CD4-positive, alpha-beta memory T cell (primary cell): ENCODE measurements around the gene OSMR. TPM values are rescaled to one million over a fixed set of nuclear protein-coding genes. Genes with fewer than 3 reads are reported as not detected.

Experiments used
- CTCF ChIA-PET: fragments of 350-600 bp; sonication (Branson Sonifier 250); formaldehyde crosslinking; loops from one replicate; lab custom pipeline; 2021; ENCODE audit warnings: inconsistent platforms; ENCODE audit not compliant: partially characterized antibody; lab: Charles Lee
- POLR2A ChIA-PET: fragments of 350-600 bp; sonication (Branson Sonifier 250); formaldehyde crosslinking; loops from one replicate; lab custom pipeline; 2021; ENCODE audit not compliant: partially characterized antibody; lab: Charles Lee
- DNase-seq, 5 donors: peaks; one replicate each; pipeline versions ENCODE4 v3.0.0 to v3.0.0-alpha.2; 2020 to 2022; ENCODE audit warnings: mixed read lengths in 1 of 5
- H3K27ac ChIP-seq: one replicate; pipeline ENCODE4 v1.7.0; 2013; ENCODE audit warnings: low read depth, low read length
- H3K27me3 ChIP-seq: 2 replicates; pipeline ENCODE4 v1.7.0; 2013; ENCODE audit warnings: mild to moderate bottlenecking, low read length, moderate library complexity; ENCODE audit not compliant: insufficient read depth
- H3K36me3 ChIP-seq: 2 replicates; pipeline ENCODE4 v1.7.0; 2013; ENCODE audit warnings: mild to moderate bottlenecking, low read length, moderate library complexity; ENCODE audit not compliant: insufficient read depth
- H3K4me1 ChIP-seq: 2 replicates; pipeline ENCODE4 v1.7.0; 2013; ENCODE audit warnings: mild to moderate bottlenecking, low read length, moderate library complexity; ENCODE audit not compliant: insufficient read depth
- H3K4me3 ChIP-seq, 2 donors: one replicate each; pipeline ENCODE4 v1.7.0; 2013; ENCODE audit warnings: low read length in 2 of 2, mild to moderate bottlenecking in 1 of 2
- H3K9me3 ChIP-seq, 2 donors: one replicate each; pipeline ENCODE4 v1.7.0; 2013; ENCODE audit warnings: low read length in 2 of 2, control low read depth in 1 of 2; ENCODE audit not compliant: control insufficient read depth in 1 of 2
- H3K27ac Mint-ChIP-seq, 7 donors: one replicate each; pipeline ENCODE4 v1.8.0; 2020 to 2021; ENCODE audit warnings: mixed read lengths in 7 of 7, mild to moderate bottlenecking in 6 of 7, inconsistent platforms in 3 of 7, moderate library complexity in 3 of 7
- H3K27me3 Mint-ChIP-seq, 2 donors: one replicate each; pipeline ENCODE4 v1.8.0; 2020 to 2021; ENCODE audit warnings: mixed read lengths in 2 of 2
- H3K36me3 Mint-ChIP-seq, 2 donors: one replicate each; pipeline ENCODE4 v1.8.0; 2020 to 2021; ENCODE audit warnings: mixed read lengths in 2 of 2, inconsistent platforms in 1 of 2, mild to moderate bottlenecking in 1 of 2
- H3K4me1 Mint-ChIP-seq, 4 donors: one replicate each; pipeline ENCODE4 v1.8.0; 2020 to 2021; ENCODE audit warnings: mixed read lengths in 4 of 4, mild to moderate bottlenecking in 1 of 4
- H3K4me3 Mint-ChIP-seq, 8 donors: one replicate each; pipeline ENCODE4 v1.8.0; 2020 to 2021; ENCODE audit warnings: mixed read lengths in 8 of 8, mild to moderate bottlenecking in 7 of 8, moderate library complexity in 6 of 8, inconsistent platforms in 3 of 8
- H3K9me3 Mint-ChIP-seq, 8 donors: one replicate each; pipeline ENCODE4 v1.8.0; 2020 to 2021; ENCODE audit warnings: mixed read lengths in 8 of 8, mild to moderate bottlenecking in 5 of 8, inconsistent platforms in 3 of 8, moderate library complexity in 1 of 8
- intact Hi-C: fragments of 100-400 bp; cut with micrococcal nuclease; formaldehyde crosslinking; loops from one replicate; pipeline ENCODE4 v1.15.1; 2023
- polyA plus RNA-seq, 2 donors: library from polyadenylated mRNA; unstranded; fragments of 300-500 nt; fragmentation: Illumina TruSeq; gene quantifications; one replicate each; pipeline ENCODE4 v1.2.3, GENCODE V29; 2021
- total RNA-seq, 2 experiments: library from RNA; stranded (reverse); gene quantifications; one replicate each; pipeline ENCODE4 v1.2.3, GENCODE V29; 2021

Gene OSMR
- total and polyA plus RNA-seq, 4 experiments from 2014 or later: 0.37 TPM; not detected in 3

GRCh38 chr5:38821679-38822078 is 24.1 kb upstream of the OSMR start:
- Mint-ChIP-seq H3K27me3 (peaks cover 9% of the 10 kb centered on the region in 2 donors), H3K4me1 (no peaks in the 10 kb centered on the region), H3K4me3 (no peak overlapping the region), H3K36me3 (no peaks in the 10 kb centered on the region), H3K9me3 (peaks cover 0 to 2% (median under 1%) of the 10 kb centered on the region in 8 donors), H3K27ac (no peak overlapping the region)
- H3K36me3 ChIP-seq: no peaks in the 10 kb centered on the region
- no peaks in the 10 kb centered on the region for H3K4me1 ChIP-seq
- H3K27me3 ChIP-seq: no peaks in the 10 kb centered on the region
- ChIA-PET POLR2A (no interaction called here), CTCF (no interaction called here)
- H3K9me3 ChIP-seq: no peaks in the 10 kb centered on the region
- H3K27ac ChIP-seq: no peak overlapping the region
- DNase-seq: no peak
- no peak overlapping the region for H3K4me3 ChIP-seq
- intact Hi-C loops: no loop called here

- H3K27ac Mint-ChIP-seq: no peak overlapping the region
- H3K4me3 Mint-ChIP-seq: no peak overlapping the region
- H3K27me3 Mint-ChIP-seq: peaks cover 4 to 10% of the 10 kb centered on the region in 2 donors
- no peaks in the 10 kb centered on the region for H3K4me1 ChIP-seq
- H3K9me3 Mint-ChIP-seq: peaks cover 0 to 3% (median under 1%) of the 10 kb centered on the region in 8 donors
- CTCF ChIA-PET: no interaction called here
- H3K36me3 ChIP-seq: no peaks in the 10 kb centered on the region
- H3K36me3 Mint-ChIP-seq: no peaks in the 10 kb centered on the region
- peaks cover 0 to 2% (median 0%) of the 10 kb centered on the region in 4 donors for H3K4me1 Mint-ChIP-seq
- H3K27me3 ChIP-seq: no peaks in the 10 kb centered on the region
- H3K4me3 ChIP-seq: no peak overlapping the region
- POLR2A ChIA-PET: no interaction called here
- DNase-seq: no peak
- H3K9me3 ChIP-seq: no peaks in the 10 kb centered on the region
- intact Hi-C loops: no loop called here
- H3K27ac ChIP-seq: no peak overlapping the region
Measured at GRCh38 chr5:38823503-38823902, 22.3 kb upstream of the OSMR start.

DNA sequence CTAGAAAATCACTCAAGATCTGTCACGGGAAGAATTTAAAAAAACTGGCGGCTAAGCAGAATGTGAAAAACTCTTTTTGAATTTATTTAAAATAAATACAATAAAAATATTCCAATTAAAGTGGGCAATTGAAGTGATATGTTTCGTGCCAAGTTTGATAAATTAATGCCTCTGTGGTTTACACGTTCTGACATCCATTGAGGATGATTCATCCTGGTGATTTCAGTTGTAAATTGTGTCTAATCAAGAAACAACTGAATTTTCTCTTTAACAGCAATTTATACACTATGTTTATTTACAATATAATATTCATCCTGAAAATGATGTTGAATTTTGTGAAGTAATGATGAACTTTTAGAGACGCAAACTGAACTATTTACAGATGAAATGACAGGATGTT is 21.0 kb upstream of the OSMR start:
- peaks cover 0 to 2% (median 0%) of the 10 kb centered on the region in 4 donors for H3K4me1 Mint-ChIP-seq

DNA sequence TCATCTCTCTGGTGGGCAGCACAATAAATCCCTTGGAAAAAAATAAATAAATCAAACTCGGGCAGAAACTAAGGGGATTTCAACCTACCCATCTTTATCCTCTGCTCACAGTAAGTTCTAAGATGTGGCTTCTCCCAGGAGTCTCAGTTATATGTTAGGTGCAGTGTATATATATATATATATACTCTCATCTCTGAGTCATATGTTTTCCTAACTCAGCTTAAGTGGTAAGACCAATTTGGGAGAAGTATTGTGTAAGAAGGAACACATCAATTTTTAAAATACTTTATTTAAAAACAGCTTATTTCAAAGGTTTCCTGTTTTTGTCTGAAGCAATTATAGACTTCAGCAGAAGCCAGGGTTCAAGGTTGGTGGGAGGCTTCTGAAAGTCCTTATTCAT is 20.3 kb upstream of the OSMR start:
- Mint-ChIP-seq H3K27ac (no peak overlapping the region), H3K4me1 (peaks cover 0 to 2% (median 0%) of the 10 kb centered on the region in 4 donors), H3K27me3 (peaks cover 10 to 15% of the 10 kb centered on the region in 2 donors), H3K4me3 (no peak overlapping the region), H3K9me3 (peaks cover 0 to 3% (median 0%) of the 10 kb centered on the region in 8 donors), H3K36me3 (no peaks in the 10 kb centered on the region)
- intact Hi-C loops: no loop called here
- Histone ChIP-seq H3K36me3 (no peaks in the 10 kb centered on the region), H3K27ac (no peak overlapping the region), H3K27me3 (no peaks in the 10 kb centered on the region), H3K4me3 (no peak overlapping the region), H3K4me1 (no peaks in the 10 kb centered on the region), H3K9me3 (no peaks in the 10 kb centered on the region)
- no peak for DNase-seq
- ChIA-PET CTCF (no interaction called here), POLR2A (no interaction called here)

More for the DNA sequence above, 21.0 kb upstream of the OSMR start:
- H3K36me3 Mint-ChIP-seq: no peaks in the 10 kb centered on the region
- no peaks in the 10 kb centered on the region for H3K9me3 ChIP-seq
- H3K4me3 ChIP-seq: no peak overlapping the region
- H3K9me3 Mint-ChIP-seq: peaks cover 0 to 3% (median 0%) of the 10 kb centered on the region in 8 donors
- H3K27ac ChIP-seq: no peak overlapping the region
- no peak overlapping the region for H3K4me3 Mint-ChIP-seq
- CTCF ChIA-PET: no interaction called here
- no peak for DNase-seq
- intact Hi-C loops: no loop called here
- no peak overlapping the region for H3K27ac Mint-ChIP-seq
- POLR2A ChIA-PET: no interaction called here
- no peaks in the 10 kb centered on the region for H3K27me3 ChIP-seq
- H3K4me1 ChIP-seq: no peaks in the 10 kb centered on the region
- no peaks in the 10 kb centered on the region for H3K36me3 ChIP-seq
- peaks cover 10 to 12% of the 10 kb centered on the region in 2 donors for H3K27me3 Mint-ChIP-seq

DNA sequence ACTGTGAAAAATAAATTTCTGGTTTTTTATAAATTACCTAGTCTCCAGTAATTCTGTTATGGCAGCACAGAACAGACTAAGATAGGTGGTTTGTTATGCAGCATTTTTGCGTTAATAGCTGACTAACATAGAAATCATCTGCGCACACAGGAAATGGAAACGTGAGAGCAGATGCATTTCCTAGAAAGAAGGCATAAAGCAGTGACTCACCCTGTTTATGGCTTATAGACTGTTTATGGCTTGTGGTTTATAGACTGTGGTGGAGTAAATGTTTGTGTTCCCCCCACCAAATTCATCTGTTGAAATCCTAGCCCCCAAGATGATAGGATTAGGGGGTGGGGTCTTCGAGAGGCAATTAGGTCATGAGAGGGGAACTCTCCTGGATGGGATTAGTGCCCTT is 18.3 kb upstream of the OSMR start:
- peaks cover 12 to 18% of the 10 kb centered on the region in 2 donors for H3K27me3 Mint-ChIP-seq
- CTCF ChIA-PET: interaction anchor here (1.5 kb wide), 1 partner anchor 445 kb away, joined by 3 read pairs; no protein-coding TSS in a partner anchor

DNA sequence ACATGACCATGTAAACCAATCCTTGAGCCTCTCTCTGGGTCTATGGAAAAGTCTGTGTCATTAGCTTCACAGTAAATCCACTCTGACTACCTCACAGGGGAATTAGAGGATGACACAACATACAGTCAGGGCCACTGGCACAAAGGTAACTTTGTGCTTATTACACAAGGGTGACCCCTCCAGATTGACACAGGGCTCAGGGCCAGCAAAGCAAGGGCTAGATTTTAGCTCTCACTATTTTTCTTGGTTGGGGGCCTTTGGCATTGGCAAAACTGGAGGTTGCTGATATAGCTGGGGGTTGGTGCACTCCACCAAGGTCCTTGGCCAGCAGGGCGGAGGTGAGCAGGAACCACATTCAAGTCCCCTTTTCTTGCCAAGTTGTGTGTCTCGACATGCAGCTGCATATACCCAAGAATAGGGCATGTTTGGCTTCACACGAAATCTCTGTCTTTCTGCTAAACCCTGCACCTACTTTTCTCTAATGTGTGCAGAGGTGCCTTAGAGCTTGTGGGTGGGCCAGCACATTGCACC is 15.2 kb upstream of the OSMR start:
- no peaks in the 10 kb centered on the region for H3K27me3 ChIP-seq
- CTCF ChIA-PET: interaction anchor here (1.5 kb wide), 1 partner anchor 11 kb away, joined by 3 read pairs; no protein-coding TSS in a partner anchor
- H3K27ac ChIP-seq: no peak overlapping the region
- Mint-ChIP-seq H3K36me3 (no peaks in the 10 kb centered on the region), H3K27ac (no peak overlapping the region), H3K27me3 (peaks cover 9 to 18% of the 10 kb centered on the region in 2 donors), H3K9me3 (peaks cover 0 to 3% (median 0%) of the 10 kb centered on the region in 8 donors), H3K4me1 (peaks cover 0 to 2% (median 1%) of the 10 kb centered on the region in 4 donors), H3K4me3 (no peak overlapping the region)
- intact Hi-C loops: no loop called here
- POLR2A ChIA-PET: no interaction called here
- H3K9me3 ChIP-seq: no peaks in the 10 kb centered on the region
- H3K4me3 ChIP-seq: no peak overlapping the region
- H3K36me3 ChIP-seq: no peaks in the 10 kb centered on the region
- no peak for DNase-seq
- H3K4me1 ChIP-seq: no peaks in the 10 kb centered on the region

More for the DNA sequence above, 18.3 kb upstream of the OSMR start:
- Mint-ChIP-seq H3K9me3 (peaks cover 0 to 3% (median 0%) of the 10 kb centered on the region in 8 donors), H3K27ac (no peak overlapping the region), H3K4me3 (no peak overlapping the region), H3K36me3 (no peaks in the 10 kb centered on the region), H3K4me1 (peaks cover 0 to 2% (median 1%) of the 10 kb centered on the region in 4 donors)
- Histone ChIP-seq H3K27me3 (no peaks in the 10 kb centered on the region), H3K4me1 (no peaks in the 10 kb centered on the region), H3K36me3 (no peaks in the 10 kb centered on the region), H3K4me3 (no peak overlapping the region), H3K27ac (no peak overlapping the region), H3K9me3 (no peaks in the 10 kb centered on the region)
- POLR2A ChIA-PET: no interaction called here
- no peak for DNase-seq
- intact Hi-C loops: no loop called here

DNA sequence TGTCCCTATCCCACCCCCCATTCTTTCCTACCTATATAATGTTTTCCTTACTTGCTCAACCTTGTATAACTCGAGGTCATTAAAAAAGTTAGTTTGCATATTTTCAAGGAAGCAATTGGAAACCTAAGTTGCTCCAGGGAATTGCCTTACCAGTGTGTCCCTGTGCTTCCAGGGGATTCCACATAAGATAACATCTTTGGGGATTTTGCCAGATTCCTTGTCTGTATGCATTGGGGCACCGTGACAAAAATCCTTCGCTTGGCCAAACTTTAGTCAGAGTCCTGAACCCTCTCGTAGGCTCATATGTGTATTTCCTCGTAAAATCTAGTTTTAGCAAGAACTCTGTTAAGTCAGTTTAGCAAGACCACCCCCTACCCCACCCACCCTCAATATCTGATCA is 14.7 kb upstream of the OSMR start:
- H3K4me3 Mint-ChIP-seq: no peak overlapping the region
- peaks cover 0 to 3% (median 0%) of the 10 kb centered on the region in 8 donors for H3K9me3 Mint-ChIP-seq
- Histone ChIP-seq H3K4me1 (no peaks in the 10 kb centered on the region), H3K27me3 (no peaks in the 10 kb centered on the region), H3K27ac (no peak overlapping the region), H3K4me3 (no peak overlapping the region), H3K36me3 (no peaks in the 10 kb centered on the region), H3K9me3 (no peaks in the 10 kb centered on the region)
- no peak overlapping the region for H3K27ac Mint-ChIP-seq
- peaks cover 12 to 17% of the 10 kb centered on the region in 2 donors for H3K27me3 Mint-ChIP-seq
- ChIA-PET POLR2A (no interaction called here), CTCF (no interaction called here)
- peaks cover 0 to 2% (median 1%) of the 10 kb centered on the region in 4 donors for H3K4me1 Mint-ChIP-seq
- no peak for DNase-seq
- no peaks in the 10 kb centered on the region for H3K36me3 Mint-ChIP-seq
- intact Hi-C loops: no loop called here
